Fibroblast of skin of right quadriceps (primary cell): ENCODE data around the gene TRAPPC5.

ENCODE experiments used
- DNase-seq: peaks from one replicate; pipeline ENCODE4 v3.0.0-alpha.2; 2013

Gene TRAPPC5

DNA sequence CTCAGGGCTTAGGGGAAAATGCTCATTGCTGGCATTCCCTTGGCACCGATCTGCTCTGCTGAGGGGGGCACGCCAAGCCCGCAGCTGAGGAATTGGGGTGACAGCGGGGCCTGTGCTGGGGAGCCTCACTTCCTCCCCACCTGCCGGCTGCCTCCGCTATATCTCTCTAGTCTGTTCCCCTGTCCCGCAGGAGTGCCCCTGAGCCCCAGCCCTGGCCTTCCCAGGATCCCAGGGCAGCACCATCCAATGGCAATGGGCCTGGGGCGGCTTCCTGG, 34.3 kb upstream of the TRAPPC5 start:
- DNase-seq: no peak

DNA sequence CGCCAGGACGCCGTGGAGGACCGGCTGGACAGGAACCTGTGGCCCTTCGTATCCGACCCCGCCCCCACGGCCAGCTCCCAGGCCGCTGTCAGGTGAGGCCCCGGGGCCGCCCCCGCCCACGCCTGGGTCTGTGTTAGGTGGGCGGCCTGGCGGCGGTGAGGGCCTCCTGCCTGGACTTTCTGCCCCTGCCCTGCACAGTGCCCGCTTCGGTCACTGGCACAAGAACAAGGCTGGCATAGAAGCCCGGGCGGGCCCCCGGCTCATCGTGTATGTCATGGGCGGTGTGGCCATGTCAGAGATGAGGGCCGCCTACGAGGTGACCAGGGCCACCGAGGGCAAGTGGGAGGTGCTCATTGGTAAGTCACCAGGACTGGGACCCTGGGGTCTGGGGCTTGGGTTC, 33.5 kb upstream of the TRAPPC5 start:
- DNase-seq: no peak

DNA sequence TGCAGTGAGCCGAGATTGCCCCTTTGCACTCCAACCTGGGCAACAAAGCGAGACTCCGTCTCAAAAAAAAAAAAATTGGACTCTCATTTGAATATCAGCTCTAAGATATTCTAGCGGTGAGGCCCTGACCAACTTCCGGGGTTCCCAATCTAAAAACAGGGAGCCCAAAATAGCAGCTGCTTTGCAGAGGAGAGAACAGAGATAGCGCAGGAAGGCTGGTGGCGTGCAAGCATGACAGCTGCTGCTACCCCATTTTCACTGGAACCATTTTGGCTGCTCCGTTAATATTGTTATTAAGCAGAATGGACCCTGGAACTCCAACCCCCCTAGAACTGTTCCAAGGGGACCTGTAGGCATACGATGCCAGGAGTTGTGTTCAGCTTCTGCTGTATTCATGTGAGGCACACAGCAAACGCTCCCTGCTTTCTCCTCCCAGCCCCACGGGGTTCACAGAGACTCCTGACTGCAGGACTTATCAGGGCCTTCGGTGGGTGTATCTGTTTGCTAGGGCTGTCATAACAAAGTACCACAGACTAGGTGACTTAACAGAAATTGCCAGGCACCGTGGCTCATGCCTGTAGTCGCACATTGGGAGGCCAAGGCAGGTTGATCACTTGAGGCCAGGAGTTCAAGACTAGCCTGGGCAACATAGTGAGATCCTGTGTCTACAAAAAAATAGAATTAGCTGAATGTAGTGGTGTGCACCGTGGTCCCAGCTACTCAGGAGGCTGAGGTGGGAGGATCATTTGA, 32.2 kb upstream of the TRAPPC5 start:
- no peak for DNase-seq

DNA sequence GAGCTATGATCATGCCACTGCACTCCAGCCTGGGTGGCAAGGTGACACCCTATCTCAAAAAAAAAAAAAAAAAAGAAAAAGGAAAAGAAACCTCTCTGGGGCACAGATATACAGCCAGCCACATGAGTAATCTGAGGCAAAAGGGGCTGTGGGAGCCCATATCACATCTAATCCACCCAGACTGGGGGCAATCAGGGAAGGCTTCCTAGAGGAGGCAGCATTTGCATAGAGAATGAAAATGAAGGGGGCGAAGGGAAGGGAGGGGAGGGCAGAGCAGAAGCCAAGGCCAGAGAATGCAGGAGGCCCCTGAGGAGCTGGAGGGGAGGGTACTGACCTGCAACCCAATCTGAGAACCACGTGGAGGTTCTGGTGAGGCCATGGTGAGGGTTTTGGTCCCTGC, 30.5 kb upstream of the TRAPPC5 start:
- DNase-seq: no peak

DNA sequence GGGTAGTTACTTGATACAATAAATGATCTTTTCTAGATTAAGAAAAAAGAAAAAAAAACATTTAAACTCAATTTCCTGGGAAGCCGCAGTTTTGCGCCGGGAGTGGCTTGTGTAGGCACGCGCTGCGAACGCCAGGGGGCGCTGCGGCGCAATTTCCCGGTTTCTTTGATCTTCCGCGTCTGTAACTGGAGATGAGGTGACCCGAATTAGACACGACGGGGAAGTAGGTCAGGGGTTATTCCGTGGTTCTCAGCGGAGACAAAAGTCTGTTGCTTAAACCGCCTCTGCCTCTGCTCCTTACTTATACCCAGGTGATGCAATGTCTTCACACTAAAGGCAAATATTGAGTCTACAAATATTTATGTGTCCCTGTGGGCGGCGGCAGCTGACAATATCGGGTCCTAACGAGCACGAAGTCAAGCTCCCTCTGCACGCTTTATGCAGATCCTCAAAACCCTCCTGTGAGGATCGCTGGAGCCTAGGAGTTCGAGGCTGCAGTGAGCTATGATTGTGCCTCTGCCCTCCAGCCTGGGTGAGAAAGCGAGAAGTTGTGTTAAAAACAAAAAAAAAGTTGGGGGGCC, 28.5 kb upstream of the TRAPPC5 start:
- peak; percentile 63 for DNase-seq

DNA sequence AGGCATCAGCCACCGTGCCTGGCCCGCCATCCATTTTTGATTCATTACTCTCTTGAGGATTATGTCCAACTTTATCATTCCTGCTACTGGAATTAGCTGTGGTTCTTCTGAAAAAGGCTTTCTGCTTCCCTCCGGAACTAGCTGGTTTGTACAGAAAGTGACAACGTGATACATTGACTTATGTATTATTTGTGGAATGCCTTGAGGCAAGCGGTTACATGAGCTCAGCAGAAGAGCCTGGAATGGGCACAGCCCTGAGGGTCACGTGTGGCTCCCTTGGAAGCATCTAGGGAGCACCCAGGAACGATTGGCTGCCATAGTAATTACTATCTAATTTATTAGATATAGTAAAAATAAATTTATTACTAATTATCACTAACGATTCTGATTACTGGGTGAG, 26.2 kb upstream of the TRAPPC5 start:
- no peak for DNase-seq

DNA sequence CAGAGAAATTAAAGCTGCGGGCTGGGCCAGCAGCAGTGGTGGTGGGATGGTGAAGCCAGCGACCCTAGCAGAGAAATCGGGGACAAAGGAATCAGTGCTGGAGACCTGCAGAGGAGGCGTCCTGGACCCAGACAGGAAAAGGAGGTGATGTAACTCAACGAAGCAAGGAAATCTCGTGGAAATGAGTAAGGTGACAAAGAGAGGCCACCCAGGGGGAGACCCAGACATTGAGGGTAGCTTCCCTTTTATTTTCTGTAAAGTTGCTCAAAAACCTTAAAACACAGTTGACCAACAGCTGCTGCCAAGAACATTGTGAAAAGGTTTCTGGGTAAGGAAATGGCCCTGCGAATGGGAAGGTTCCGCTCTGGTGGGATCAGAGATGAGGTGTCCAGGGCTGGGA, 25.1 kb upstream of the TRAPPC5 start:
- DNase-seq: no peak

DNA sequence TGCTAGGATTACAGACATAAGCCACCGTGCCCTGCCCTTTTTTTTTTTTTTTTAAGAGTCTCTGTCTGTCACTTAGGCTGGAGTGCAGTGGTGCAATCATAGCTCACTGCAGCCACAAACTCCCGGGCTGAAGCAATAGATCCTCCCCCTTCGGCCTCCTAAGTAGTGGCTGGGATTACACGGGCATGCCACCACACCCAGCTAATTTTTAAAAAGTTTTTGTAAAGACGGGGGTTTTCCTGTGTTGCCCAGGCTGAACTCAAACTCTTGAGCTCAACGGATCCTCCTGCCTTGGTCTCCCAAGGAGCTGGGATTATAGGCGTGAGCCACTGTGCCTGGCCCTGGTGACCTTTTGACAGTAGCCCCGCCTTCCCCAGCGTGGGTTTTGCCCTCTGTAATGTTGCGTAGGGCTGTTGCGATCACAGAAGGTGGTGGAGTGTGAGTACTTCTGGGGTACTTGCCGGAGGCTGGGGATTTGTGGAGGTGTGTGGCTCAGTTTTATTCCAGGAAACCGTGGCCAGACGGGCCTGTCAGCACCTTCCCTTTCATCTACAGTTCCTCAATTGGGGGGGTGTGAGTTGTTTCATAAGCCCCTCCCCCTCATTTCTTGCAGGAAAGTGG, 23.4 kb upstream of the TRAPPC5 start:
- no peak for DNase-seq

DNA sequence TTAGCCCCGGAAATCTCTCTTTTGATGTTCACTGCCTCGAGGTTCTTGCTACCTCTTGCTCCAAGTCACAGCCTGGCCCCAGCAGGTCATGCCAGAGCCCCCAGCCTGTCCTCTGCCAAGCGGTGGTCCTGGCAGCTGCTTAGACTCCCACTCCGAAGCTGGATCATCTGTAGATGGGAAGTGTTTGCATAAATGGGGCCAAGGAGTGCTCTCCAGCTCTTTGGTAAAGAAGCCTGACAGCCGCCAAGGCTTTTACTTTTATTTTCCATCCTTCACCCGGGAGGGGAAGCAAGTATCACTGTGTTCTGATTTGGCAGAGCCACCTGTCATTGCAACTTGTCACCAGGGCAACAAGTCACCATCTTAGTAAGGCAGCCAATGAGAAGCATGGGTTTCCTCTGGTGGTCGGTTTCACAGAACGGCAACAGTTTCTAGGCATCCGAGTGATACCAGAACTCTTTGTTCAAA, 22.4 kb upstream of the TRAPPC5 start:
- no peak for DNase-seq

DNA sequence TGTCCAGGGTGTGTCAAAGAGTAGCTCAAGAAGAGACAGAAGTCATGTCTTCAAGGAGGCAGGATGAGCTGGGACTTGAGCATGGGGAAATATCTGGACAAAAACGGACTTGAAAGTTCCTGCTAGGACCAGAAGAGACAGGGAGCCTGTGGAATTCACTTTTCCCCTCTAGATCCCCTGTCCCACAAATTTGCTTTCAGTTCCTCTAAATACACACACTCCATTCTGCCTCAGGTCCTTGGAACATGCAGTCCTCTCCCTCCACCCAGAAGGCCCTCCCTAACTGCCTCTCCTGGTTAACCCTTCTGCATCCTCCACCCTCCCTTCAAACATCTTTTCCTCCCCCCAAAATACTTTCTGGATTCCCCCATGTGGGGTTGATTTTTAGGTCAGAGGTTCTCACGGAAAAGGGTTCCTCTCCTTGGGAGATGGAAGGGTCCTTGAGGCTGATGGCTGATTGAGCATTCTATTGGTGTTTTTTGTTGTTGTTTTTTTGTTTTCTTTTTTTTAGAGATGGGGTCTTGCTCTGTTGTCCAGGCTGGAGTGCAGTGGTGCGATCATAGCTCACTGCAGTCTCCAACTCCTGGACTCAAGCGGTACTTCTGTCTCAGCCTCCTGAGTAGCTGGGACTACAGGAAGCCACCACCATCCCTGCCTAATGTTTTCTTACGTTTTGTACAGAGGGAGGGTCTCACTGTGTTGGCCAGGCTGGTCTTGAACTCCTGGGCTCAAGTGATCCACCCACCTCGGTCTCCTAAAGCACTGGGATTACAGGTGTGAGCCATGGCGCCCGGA, 18.7 kb upstream of the TRAPPC5 start:
- DNase-seq: no peak

DNA sequence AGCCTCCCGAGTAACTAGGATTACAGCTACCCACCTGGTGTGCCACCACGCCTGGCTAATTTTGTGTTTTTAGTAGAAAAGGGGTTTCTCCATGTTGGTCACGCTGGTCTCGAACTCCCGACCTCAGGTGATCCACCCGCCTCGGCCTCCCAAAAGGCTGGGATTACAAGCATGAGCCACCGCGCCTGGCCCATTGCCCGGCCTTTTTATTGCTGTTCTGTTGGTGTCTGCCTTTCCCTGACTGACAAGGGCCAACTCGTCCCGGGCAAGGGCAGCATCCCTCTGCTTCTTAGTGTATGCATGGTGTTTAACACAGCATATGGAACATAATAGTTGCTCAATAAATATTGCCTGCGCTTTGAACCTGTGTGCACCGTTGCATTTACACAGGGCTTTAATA, 18.0 kb upstream of the TRAPPC5 start:
- DNase-seq: no peak

DNA sequence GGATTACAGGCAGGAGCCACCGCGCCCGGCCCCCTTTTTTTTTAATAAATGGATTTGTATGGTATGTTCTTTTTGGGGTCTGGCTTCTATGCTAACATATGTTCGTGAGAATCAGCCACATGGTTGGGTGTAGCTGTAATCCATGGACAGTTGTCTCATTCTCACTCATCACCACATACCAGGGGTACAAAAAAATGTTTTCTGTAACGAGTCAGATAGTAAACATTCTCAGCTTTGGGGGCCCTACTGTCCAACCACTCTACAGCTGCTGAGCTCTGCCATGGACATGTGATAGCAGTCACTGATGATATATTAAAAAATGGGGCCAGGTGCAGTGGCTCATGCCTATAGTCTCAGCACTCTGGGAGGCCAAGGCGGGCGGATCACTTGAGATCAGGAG, 16.9 kb upstream of the TRAPPC5 start:
- DNase-seq: no peak

DNA sequence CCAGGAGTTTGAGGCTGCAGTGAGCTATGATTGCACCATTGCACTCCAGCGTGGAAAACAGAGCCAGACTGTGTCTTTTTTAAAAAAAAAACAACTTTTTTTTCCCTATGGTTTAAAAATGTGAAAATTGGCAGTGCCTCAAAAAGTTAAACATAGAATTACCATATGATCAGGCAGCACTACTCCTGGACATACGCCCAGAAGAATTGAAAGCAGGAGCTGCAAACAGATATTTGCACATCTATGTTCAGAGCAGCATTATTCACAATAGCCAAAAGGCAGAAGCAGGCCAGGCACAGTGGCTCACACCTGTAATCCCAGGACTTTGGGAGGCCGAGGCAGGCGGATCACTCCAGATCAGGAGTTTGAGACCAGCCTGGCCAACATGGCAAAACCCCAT, 15.6 kb upstream of the TRAPPC5 start:
- peak; percentile 63 for DNase-seq

DNA sequence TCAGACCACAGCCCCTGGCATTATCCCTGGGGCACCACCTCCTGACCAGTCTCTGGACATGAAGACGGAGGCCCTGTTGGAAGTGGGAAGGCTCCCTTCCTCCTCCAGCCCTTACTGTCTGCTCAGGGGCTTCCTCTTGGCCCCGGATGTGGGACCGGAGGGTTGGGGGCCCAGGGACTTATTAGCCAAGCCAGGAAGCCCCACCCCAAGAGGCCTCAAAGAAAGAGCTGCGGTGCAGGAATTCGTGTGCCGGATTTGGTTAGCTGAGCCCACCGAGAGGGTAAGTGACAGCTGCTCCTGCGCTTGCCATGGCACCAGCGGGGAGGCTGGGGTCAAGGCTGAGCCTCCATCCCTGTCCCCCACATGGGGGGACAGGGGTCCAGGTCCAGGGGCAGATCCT, 11.8 kb upstream of the TRAPPC5 start, which contains the start of gene RETN:
TSS of gene RETN (plus strand) at position 208 of the 400 bp plus-strand sequence. CDS start 278 bp downstream, outside the sequence.
- no peak for DNase-seq

DNA sequence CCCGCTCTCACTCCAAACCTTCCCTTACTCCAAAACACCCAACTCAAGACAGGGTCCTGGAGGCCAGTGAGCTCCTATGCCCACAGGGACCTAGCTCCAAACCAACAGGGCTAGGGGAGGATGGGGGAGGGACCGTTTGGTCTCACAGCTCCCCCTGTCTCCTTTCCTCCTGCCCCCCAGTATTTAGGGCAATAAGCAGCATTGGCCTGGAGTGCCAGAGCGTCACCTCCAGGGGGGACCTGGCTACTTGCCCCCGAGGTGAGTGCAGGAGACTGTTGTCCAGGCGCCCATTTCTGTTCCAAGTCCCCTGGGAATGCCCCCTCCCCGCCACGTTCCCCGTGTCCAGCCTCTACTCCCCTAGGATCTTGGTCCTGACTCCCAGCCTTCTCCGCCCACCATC, 11.0 kb upstream of the TRAPPC5 start:
- no peak for DNase-seq

DNA sequence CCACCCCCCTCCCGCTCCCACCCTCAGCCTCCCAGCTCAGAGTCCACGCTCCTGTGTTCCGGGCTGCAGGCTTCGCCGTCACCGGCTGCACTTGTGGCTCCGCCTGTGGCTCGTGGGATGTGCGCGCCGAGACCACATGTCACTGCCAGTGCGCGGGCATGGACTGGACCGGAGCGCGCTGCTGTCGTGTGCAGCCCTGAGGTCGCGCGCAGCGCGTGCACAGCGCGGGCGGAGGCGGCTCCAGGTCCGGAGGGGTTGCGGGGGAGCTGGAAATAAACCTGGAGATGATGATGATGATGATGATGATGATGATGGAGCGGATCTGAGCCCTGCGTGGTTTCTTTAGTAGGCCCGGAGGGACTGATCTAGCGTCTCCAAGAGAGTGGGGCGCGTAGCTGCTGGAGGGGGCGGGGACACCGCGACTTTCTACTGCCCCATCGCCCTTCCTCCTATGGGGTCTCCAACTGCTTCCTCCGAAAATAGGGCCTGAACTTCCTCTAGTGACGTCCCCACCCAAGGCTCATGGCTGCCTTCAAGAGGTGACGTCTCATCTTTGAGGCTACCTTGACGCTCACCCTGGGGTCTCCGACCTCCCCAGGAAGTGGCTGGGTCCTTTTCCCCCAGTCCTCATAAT, 10.4 kb upstream of the TRAPPC5 start:
- DNase-seq: no peak

DNA sequence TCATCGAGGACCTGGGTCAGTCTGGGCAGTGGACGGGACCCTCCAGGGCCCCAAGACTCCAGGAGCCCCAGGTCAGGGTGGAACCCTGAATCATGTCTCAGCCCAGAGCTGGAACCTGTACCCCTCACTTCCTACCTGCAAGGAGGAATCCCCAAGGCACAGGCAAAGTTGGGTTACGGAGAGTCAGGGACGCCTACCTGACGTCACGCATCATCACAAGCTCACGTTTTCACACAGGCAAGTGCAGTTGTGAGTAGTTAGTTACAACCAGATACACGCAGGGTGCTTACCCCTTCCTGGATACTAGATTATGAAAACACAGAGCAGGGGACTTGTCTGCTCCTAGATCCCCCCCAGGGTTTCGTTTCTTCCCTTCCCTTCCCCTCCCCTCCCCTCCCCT, 9.8 kb upstream of the TRAPPC5 start:
- DNase-seq: no peak

DNA sequence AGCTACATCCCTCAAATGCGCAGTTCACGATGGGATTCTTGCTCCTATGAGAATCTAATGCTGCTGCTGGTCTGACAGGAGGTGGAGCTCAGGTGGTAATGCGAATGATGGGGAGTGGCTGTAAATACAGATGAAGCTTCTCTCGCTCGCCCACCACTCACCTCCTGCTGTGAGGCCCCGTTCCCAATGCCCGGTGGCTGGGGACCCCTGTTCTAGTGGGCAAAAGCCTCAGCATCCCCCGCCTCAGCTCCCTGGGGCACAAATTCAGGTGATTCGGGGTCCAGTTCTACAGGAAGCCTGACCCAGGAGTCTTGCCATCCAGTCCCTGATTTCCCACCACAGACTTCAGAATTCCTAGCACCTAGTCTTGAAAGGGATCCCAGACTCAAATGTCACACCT, 8.1 kb upstream of the TRAPPC5 start:
- DNase-seq: no peak

DNA sequence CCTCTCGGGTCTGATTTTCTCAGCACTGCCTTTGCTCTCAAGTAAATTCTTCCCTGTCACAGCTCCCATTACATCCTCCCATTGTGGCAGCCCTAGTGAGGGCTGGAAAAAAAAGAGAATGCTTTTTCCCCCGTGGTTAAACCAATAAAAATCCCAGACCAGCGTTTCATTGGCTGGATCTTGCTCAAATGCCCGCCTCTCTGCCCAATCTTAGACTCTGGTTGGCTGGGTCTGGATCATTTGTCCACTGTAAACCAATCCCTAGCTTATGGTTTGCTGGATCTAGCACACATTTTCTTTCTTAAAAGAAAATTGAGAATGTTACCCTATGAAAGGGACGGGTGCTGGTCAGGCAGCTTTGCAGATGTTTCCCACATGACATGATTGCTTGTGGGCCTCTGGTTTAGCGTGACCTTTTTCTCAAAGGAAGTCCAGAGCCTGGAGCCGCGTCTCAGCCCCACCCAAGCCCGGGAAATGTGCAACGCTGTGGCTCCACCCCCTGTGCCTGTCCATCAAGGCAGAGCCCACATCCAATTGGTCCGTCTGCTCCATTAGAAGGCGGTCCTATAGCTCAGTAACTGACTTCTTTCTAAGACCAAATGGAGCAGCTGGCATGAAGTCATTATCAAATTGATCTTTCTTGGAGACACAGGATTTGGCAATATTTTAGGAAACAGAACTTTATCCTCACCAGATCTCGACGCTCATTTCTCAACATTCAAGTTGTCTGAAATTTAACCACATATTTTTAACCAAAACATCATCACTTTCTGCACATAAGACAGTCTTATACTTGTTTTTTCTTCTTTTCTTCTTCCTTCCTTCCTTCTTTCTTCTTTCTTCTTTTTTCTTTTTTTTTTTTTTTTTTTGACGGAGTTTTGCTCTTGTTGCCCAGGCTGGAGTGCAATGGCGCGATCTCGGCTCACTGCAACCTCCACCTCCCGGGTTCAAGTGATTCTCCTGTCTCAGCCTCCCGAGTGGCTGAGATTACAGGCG, 6.3 kb upstream of the TRAPPC5 start:
- DNase-seq: peak; percentile 16

DNA sequence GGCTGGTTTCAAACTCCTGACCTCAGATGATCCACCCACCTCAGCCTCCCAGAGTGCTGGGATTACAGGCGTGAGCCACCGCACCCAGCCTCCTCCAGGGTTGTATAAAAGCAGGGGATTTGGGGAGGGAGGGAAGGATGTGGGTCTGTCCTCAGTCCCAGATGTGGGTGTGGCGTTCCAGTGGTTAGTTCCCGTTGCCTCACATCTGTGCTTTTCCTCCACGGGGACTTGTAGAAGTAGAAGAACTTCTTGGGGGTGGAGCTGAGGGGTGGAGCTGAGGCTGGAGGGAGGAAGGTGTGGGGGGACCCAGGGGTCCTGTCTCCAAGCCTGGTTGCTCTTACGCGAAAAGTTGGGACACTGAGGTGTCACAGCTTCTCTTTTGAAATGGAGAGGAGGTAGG, 4.3 kb upstream of the TRAPPC5 start:
- DNase-seq: no peak

DNA sequence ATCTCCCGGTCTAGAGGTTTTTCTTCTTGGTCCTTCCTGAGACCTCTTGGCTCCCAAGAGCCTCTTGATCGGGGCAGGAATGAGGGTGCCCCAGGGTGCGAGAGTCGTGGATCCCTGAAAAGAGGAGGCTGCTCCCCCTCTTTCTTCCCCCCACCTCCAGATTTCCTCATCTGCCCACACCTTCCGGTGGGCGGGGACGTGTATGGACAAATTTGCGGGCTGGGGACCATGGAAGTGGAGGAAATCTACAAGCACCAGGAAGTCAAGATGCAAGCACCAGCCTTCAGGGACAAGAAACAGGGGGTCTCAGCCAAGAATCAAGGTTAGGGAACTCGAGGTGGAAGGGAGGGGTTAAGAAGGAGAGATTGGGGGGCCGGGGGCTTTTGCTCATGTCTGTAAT, 3.8 kb upstream of the TRAPPC5 start, which contains the start of gene MCEMP1:
TSS of gene MCEMP1 (plus strand) at position 237 of the 400 bp plus-strand sequence. CDS start at position 268, 31 bp downstream.
- no peak for DNase-seq
